Measurements from ENCODE around the gene FBXL7.

The FBXL7 gene

DNA sequence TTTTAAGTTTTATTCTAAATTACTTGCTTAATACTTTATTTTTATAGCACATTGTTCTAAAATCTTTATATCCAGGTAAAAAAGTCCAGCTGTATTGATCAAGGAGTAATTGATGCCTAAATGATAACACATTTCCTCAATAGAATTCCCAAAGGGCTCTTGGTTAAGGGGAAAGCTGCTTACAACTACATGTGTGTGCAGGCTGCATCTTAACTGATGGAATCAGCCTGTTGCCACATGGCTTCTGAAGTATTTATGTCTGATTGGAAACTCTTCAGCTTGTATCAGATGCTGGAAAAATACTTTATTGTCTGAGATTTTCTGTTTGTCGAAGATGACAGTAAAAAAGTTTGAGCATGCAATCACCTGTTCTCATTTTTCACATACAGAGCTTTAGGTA, 182.6 kb downstream of the FBXL7 start:
- no peak for DNase-seq

DNA sequence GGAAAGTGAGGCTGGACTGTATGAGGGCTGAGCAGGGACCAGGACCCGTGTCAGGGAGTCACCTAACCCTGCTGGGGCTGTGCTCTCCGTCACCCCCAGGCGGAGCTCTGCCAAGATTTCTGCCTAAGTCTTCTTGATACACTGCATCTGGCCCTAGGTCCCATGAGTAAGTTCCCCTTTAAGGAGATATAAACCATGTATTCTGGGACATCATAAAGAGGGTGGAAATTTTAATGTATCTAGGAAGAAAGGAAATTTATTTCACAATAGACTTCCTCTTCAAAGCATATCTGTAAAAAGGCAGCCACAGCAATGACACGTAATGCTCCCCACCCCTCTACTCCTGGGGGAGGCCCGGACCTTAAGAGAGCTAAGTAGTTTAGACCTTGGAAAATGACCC, 183.4 kb downstream of the FBXL7 start:
- DNase-seq = no peak

DNA sequence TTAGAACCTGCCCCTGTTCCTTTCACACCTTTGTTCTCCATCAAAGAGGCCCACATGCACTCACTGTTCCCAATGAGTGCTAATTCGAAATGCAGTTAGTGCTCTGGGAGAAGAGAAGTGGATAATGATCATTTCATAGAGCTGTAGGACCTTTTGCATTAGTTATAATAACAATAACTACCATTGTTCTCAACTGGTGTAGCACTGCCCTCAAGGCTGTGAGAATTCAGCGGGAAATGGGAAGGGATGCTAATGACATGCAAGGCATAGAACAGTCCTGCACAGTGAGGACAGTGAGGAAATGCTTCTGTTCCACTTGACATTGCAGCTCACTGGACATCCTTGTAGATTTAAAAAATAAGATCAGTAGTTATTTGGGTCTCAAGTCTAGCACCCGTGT, 187.4 kb downstream of the FBXL7 start:
- DNase-seq = no peak

DNA sequence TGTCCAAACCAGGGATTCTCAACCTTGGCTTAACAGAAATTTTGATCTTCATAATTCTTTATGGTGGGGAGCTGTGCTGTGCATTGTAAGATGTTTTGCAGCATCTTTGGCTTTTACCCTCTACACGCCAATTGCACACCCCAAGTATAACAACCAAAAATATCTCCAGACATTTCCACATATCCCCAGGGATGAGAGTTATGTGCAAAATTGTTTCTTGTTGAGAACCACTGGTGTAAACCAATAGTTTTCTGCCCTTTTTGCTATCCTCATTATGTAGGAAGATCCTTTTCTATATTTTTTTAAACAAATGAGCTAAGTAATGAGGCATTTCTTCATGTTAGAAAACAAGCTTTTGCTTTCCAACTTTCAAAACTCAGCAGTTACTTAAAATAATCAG, 189.9 kb downstream of the FBXL7 start:
- no peak for DNase-seq

DNA sequence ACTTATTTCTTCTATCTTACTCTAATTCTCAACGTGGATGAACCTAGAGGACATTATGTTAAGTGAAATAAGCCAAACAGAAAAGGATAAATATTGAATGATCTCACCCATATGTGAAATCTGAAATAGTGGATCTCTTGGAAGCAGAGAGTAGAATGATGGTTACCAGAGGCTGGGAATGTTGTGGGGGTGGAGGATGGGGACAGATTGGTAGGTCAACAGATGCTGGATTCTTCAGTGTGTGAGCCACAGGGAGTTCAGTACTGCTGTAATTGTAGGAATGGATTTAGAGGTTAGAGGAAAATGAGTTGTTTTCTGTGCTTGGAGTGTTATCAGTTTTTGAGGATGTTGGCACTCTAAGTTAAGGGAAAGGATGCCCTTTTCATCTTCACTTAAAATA, 190.6 kb downstream of the FBXL7 start:
- no peak for DNase-seq

DNA sequence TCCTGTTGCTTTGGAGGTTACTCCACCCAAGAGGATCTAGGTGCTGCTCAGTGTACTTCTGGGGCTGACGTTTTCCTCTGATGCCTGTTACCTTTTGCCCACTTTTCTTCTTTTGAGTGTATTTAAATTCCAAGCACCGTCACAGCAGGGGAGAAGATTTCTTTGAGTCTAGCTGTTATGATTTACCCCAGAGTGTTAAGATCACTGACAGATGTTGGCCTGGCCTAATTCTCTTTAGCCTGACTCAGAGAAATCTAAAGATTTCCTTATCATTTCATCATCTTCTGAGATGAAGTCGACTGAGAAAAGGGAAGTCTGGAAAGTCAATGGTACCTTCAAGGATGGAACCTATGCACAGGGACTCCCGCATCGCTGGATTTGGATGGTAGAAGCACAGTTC, 191.5 kb downstream of the FBXL7 start:
- DNase-seq = no peak

DNA sequence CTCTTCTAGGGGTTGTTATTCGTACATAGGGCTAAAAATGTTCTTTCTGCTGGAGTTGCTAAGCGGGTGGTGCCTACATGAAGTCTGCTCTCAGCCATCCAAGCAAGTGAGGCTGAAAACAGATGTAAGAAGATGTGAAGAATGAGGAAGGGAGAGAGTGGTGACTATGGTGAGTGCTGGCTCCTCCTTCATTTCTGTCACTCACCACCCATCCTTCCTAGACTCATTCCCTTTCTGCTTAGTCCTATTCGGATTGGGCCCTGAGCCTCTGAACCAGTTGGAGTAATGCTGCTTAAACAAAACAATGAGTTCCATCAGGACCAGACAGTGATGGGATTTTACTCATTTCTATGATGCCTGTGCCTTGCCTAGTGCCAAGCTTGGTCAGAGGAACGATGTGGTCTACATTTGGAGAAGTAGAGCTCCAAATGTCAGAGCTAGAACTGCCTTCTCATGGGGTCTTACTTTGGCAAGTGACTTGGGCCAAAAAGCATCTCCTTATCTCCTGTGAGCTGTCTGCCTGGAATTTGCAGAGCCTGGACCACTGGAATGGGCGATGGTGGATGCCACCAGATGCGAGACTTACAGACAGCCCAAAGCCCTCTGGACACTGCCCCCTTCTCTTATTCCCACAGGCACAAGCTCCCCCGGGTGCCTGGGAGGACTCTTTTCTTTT, 192.9 kb downstream of the FBXL7 start:
- DNase-seq = no peak

DNA sequence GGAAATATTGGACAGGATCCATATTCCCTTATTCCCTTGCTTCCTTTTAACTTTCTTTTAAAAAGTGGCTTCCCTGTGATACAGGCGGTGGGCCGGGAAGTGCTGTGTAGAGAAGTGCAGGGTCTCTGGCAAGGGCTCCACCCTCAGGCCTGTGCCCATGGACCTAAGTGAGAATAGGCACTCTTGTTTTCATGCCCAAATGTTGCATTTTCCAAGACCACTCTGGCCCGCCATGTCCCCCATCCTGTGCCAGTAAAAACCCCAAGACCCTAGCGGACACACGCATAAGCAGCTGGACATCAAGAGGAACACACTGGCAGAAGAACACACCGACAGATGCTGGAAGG, 193.4 kb downstream of the FBXL7 start:
- no peak for DNase-seq

DNA sequence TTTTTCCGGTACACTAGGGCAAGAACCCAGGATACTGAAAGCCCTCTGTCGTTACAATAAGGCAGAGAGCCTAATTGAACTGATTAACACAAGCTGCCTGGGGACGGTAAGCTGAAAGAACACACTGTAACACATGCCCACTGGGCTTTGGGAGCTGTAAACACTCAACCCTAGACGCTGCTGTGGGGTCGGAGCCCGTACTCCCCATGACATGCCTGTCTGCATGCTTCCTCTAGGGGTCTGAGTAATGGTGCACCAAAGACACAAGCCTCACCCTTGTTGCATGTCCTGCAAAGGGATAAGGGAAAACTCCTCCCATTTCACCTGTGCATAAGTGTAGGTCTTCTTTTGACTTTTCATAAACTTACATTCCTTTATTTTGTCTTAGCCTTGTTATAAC, 194.0 kb downstream of the FBXL7 start:
- DNase-seq = peak; percentile 55

DNA sequence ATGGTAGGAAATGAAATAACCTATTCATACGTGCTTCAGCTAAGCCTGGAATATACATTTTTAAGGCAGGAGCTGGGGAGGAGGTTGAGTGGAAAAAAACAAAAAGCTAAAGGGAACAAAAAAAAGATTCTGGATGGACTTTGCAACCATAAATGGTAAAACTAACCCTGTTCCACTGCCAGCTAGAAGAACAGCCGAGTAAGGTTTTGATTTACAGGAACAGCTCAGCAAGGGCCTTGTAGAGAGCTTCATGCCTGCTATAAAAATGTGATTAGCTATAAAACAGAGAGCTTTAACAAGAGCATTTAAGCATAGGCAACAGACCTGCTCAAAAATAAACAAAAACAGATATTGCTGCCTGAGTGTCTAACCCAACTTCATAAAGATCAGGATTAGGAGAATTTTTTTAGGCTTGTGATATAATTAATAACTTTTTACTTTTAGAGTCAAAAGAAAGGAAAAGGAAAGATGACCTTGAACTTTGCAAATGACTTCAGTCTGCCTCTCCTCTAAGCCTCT, 194.8 kb downstream of the FBXL7 start:
- DNase-seq = no peak

DNA sequence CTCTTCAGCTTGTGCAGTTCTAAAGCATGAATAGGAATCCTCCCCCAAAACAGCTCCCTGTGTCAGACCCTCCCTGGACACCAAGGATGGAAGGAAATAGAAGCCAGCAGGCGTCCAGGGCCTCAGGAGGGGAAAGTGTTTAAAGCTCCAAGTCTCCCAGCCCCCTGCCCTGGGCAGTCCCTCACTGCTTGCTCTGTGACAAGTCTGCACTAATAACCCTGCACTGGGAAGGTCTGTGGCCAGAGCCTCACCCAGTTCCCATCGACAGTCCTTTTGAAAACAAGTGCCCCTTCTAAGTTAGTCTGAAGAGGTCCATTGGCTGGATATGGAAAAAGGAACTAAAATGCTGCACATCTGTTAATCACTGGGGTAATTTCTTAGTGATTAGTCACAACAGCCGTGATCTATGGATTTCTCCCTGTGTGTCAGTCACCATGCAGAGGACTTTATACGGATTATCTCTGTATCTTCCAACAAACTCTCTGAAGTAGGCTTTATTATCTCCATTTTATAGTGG, 195.3 kb downstream of the FBXL7 start:
- DNase-seq = no peak

DNA sequence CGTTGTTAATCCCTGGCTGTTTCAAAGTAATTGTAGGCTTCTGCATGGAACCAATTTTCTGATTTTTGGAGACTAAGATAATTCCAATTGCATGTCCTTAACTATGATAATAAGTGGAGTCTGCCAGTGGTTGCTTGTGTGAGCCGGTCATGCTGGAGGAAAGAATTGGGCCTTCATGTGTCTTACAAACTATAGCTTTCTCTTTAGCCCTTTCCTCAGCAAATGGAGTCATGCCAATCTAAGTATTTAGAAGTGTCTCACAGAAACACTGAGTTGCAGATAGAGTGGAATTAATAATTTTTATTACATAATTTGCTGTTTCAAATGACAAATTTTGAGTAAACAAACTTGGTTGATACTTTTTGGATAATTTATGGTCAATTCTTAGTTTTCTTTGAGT, 200.4 kb downstream of the FBXL7 start:
- no peak for DNase-seq

DNA sequence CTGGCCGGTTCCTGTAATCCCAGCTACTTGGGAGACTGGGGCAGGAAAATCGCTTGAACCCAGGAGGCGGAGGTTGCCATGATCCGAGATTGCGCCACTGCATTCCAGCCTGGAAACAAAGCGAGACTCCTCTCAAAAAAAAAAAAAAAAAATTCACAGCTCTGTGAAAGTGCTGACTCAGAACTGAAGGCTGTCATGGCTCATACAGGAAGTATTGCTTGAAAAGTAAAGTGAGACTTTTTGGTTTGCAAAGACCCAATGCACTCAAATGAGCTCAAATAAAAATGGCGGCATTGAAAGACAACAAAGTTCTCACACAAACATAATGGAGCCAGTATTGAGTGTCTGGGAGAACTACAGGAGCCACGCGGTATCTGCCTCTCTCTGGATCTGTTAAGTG, 202.1 kb downstream of the FBXL7 start:
- no peak for DNase-seq

DNA sequence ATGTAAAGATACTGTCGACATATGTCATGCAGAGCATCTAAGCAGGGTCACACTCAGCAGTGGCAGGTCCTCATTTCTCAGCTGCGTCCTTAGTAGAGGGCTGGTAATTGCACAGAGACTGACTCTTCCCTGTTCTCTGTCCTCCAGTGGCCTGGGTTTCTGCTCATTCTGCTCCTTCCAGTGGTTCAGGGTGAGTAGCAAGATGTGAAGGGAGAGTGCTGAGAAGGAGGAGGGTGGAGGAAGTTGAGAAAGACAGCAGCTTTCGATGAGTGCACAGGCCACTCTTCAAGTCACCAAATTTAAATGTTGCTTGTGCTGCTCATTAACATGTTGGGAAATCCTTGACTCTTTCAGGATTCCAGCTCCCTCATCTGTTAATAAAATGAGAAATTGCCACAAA, 203.9 kb downstream of the FBXL7 start:
- no peak for DNase-seq

DNA sequence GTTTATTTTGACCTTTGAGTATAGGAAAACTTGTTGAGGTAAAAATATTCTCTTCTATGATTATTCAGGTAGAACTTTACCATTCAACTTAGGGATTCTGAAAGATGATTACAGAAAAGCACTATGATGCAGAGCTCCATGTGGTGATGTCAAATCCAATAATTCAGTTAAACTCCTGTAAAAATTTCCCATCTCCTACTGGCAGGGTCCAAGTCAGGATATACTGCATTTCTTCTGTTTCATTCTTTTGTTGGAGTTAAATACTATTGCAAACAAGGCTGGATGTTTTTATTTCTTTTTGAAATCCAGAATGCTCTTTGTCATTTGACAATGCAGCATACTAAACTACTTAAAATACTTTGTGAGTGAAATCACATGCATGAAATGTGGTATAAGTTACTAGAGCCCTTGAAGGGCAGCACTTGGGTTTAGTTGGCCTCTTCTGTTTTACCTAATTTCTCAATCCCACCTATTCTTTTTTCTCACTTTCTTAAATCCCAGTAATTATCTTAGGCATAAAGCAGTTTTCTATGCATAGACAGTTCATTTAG, 204.5 kb downstream of the FBXL7 start:
- DNase-seq = no peak

DNA sequence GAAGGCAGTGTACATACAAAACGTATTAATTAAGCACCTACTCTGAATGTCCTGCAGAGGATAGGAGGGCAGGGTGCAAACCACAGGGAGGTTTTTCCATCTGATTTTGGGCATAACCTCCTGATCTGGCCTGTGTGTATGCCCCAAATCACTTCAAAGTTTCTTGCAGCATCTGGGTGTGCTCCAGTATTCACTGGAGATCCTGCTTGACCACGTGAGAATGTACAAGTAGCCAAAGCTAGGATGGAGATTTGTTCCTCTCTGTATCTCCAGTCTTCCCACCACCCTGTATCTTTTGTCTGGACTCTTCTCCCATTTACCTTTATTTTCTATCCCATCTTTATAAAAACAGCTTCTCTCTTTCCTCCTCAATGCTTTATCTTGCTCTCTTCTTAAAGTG, 207.7 kb downstream of the FBXL7 start:
- DNase-seq = no peak

DNA sequence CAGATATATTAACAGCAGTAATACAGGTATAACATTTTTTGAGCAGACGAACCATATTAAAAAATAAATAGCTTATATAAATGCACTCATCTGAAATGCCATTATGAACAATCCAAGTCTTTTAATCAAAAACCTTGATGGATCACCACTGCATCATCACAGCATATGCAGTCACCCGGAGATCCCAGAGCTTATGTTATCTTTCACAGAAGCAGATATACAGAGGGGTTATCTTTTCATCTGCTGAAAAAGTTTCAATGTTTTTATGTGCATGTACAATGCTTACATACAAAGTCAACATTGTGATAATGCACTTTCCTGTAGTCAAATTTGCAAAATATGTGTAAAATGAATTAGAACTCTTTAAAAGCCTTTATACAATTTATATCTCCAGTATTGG, 211.9 kb downstream of the FBXL7 start:
- no peak for DNase-seq

DNA sequence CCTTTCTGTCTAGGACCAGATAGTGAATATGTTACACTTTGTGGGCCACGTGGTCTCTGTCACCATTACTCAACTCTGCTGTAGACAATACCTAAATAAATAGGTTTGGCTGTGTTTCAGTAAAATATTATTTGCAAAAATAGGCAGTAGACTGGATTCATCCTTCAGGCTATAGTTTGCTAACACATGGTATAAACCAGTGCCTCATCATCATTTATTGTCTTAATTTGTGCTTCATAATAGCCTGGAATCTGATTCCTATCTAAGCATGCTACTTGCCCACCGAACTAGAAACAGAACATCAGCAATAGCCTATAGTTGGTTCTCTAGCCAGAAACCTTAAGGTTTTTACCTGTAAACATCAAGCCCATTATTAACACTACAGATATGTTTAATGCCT, 215.6 kb downstream of the FBXL7 start:
- DNase-seq = no peak

DNA sequence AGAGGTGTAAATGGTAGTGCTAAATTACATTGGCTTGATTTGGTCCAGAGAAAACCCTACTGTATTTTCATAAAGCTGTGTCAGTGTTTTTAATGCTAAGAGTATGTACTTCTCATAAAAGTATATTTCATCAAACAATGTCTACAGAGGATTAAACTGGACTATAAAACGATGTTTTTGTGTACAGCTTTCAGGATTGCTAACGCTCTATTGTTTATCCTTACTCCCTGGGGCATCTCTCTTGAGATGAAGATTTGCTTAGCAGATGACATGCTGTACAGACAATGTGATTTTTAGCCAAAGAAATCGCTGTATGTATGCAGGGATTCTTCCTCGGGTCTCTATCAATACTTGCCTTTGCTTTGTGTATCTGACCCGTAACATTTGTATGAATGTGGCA, 216.0 kb downstream of the FBXL7 start:
- DNase-seq = no peak

DNA sequence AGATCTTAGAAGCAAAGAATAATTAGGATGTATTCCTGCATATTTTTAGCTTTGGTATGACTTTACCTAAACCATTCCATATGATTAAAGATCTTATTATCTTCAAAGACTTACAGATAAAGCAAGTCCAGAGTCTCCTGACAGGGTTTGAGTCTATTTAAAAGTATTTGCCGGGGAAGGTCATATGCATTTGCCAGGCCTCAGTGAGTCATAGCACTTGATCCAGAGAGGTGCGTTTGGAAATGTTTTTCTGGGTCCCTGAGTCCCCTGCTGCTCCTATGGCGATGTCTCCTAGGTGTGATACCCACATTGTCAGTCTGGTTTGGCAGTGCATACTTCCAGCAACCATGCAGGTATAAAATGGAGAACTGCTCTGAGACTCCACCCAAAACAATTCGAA, 217.0 kb downstream of the FBXL7 start:
- DNase-seq = no peak

DNA sequence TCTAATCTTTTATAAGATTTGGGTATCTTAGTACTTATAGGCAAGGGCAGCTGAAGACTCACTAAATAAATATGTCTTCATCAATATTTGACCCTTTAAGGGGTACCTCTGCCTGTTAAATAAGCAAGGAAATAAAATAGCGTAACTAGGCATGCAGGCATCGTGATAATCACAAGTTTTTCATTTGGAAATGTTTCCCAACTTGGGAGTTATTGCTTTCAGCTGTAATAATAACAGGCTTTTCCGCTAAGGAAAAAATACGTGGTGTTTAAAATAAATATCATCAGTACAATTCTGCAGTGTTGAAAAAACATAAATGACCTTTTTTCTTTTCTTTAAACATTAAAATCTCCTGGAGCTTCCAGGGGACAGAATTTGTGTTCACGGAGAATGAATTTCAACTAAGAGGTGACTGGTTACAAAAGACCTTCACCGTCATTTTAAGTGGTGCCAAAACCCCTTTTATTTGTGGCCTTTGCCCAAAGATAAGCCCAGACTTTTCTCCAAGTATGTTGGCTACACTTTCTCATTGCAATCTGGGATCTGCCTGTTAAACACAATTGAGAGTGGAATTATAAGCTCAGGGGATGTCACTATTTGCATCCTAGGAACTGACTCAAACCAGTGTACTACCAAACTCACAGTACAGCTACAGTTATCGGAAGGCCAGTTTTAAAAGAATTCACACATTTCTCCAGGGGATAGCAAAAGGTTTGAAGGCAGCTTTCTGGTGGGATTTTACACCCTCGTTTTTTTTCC, 218.6 kb downstream of the FBXL7 start:
- DNase-seq = no peak

DNA sequence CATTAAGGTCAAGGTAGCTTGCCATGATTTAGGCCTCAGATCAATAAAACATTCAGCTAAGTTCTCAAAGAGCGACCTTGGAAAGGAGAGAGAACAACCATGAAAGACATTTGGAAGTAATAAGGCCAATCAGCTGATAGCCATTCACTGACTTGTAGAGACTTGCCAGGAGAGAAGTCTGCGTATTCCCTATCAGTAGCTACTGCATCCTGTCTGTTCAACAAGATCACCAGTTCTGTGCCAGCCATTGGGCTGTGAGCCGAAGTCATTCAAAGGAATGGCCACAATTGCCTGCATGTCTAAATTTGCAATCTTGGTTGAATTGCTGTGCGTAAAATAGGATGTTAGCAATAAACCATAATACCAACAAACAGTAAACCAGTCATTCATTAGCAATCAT, 219.8 kb downstream of the FBXL7 start:
- no peak for DNase-seq

DNA sequence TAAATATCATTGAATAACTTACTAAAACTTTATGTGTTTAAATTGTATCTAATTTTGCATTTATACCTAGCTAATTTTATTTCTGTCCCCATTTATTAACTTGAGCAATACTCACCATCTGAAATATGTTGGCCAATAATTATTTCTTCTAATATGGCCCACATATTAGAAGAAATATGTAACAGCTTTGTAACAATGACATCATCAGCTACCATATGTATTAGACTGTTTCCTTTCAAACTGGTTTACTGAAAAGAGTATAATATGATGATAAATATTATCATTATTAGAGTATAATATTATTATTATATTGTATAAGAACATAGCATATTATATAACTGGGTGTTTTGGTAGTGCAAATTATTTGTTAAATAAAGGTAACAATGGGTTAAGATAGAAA, 220.5 kb downstream of the FBXL7 start:
- no peak for DNase-seq

DNA sequence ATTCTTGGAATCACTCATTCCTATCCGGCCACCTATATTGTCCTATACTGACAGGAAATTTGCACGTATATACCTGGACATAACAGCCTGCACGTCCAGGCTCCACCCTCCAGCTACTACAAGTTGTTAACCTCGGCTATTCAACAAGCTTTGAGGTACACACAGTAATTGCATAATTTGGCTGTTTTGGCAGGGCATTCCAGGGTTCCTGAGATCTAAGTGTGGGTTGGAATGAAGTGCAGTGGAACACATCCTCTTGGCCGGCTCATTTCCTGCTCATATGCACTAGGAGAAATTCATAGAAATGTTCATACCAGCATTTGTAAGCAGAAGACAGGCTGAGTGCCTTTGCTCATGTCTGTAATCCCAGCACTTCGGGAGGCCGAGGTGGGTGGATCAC, 222.3 kb downstream of the FBXL7 start:
- no peak for DNase-seq
